Measurements from ENCODE around the gene SORCS2. TPM values are rescaled to one million over a fixed set of nuclear protein-coding genes. Genes with fewer than 3 reads are reported as not detected.

Gene SORCS2
- polyA plus RNA-seq, 1 donor (not counting 4 experiments of a cell fraction or from before 2014, with no cell fraction given), result 0.09 TPM

DNA sequence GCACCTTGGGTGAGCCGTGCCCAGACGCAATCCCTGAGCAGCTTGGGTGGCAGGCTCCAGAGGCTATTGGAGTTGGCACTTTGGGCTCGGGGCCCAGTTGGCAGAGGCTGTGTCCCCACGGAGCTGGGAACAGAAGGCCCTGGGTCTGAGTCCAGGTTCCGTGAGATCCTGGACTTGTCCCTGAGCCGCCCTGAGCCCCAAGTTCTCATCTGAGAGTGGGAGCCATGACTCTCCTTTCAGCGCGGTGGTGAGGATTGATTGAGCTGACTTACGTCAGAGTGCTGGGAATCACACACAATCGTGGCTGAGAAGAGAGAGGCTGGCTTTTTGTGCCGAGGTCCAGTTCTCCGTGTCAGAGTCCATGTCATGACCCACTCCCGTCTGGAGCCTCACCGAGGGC lies 144.4 kb downstream of the SORCS2 start:
- no peak overlapping the region for H3K4me3 ChIP-seq (ENCODE audit: control insufficient read depth in 2 of 3, extremely low read depth in 1 of 3, insufficient read depth in 2 of 3, low read depth in 1 of 3, low read length in 3 of 3)
- H3K79me2 ChIP-seq (ENCODE audit: control insufficient read depth, insufficient read depth, low read length), result no peaks in the 10 kb centered on the region
- H3K27ac ChIP-seq (ENCODE audit: control insufficient read depth, insufficient read depth, low read length), result no peak overlapping the region
- no peaks in the 10 kb centered on the region for H4K20me1 ChIP-seq (ENCODE audit: control insufficient read depth, extremely low read depth, insufficient read depth, low read length)
- DNase-seq (ENCODE audit: low read depth, low spot score), result no peak
- no peak overlapping the region for H2AFZ ChIP-seq (ENCODE audit: control insufficient read depth, low read length)
- H3K9ac ChIP-seq (ENCODE audit: control insufficient read depth, extremely low read depth, insufficient read depth, low read length), result no peak overlapping the region
- H3K4me2 ChIP-seq (ENCODE audit: control insufficient read depth, extremely low read depth, insufficient read depth, low read depth, low read length), result no peak overlapping the region
- no peaks in the 10 kb centered on the region for H3K9me1 ChIP-seq (ENCODE audit: control insufficient read depth, extremely low read depth, insufficient read depth, low read length)
- FAIRE-seq, result no peak
- H3K9me3 ChIP-seq (ENCODE audit: control insufficient read depth, low read depth, low read length), result peaks cover 5% of the 10 kb centered on the region
- no peak for TF ChIP-seq EZH2 (IDR thresholded peaks at IDR 0.05; ENCODE audit: low read length)
- TF ChIP-seq, protein P1, sequence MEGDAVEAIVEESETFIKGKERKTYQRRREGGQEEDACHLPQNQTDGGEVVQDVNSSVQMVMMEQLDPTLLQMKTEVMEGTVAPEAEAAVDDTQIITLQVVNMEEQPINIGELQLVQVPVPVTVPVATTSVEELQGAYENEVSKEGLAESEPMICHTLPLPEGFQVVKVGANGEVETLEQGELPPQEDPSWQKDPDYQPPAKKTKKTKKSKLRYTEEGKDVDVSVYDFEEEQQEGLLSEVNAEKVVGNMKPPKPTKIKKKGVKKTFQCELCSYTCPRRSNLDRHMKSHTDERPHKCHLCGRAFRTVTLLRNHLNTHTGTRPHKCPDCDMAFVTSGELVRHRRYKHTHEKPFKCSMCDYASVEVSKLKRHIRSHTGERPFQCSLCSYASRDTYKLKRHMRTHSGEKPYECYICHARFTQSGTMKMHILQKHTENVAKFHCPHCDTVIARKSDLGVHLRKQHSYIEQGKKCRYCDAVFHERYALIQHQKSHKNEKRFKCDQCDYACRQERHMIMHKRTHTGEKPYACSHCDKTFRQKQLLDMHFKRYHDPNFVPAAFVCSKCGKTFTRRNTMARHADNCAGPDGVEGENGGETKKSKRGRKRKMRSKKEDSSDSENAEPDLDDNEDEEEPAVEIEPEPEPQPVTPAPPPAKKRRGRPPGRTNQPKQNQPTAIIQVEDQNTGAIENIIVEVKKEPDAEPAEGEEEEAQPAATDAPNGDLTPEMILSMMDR (optimal IDR thresholded peaks at IDR 0.05 in 1 of 3, IDR thresholded peaks at IDR 0.05 in 1 of 3, conservative IDR thresholded peaks at IDR 0.05 in 1 of 3; ENCODE audit: extremely low read depth in 1 of 3, insufficient read depth in 2 of 3, low read length in 3 of 3), result no peak
- H3K4me1 ChIP-seq (ENCODE audit: control insufficient read depth, extremely low read depth, insufficient read depth, low read length), result peaks cover 11% of the 10 kb centered on the region
- H3K36me3 ChIP-seq (ENCODE audit: control insufficient read depth in 2 of 2, extremely low read depth in 1 of 2, insufficient read depth in 2 of 2, low read length in 2 of 2), result no peaks in the 10 kb centered on the region
- dilution Hi-C loops (cut with MboI; ENCODE audit: extremely low pct_ligation_motif_present, low sequenced_read_pairs), result no loop called here
- H3K27me3 ChIP-seq (ENCODE audit: control insufficient read depth, extremely low read depth, insufficient read depth, low read length), result peaks cover 9% of the 10 kb centered on the region

DNA sequence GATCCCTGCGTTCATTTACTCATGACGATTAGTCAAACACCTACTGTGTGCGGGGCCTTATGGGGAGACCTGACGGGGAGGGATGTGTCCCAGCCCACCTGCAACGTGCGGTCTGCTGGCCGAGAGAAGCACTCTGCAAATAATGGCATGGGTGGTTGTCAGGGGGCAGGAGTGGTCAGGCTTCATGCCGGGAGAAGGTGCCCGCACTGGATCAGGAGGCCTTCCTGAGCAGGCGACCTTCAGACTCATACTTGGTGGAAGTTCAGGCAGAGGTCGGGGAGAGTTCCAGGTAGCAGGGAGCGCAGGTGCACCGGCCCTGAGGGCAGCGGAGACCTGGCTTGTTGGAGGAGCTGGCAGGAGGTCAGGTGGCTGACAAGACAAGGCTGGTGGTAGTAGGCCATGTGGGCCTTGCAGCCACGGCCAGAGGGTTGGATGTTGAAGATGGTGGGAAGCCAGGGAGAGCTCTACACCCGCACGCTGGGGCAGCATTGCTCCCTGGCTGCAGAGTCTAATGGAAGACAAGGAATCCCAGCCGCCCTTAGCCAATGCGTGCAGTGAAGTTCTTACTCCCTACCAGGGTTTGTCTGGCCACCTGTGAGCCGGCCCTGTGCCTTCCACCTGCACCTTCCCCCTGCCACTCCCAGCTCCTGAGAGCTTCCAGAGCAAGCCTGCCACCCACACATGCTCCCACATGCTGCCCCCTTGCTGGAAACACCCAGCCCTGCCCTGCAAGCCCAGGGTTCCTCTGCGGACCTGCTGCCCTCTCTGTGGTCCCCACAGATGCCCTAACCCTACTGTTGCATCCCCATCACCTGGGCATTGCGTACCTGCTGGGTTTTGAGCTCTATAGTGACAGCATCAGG lies 145.1 kb downstream of the SORCS2 start:
- TF ChIP-seq, protein P1 (optimal IDR thresholded peaks at IDR 0.05 in 1 of 3, IDR thresholded peaks at IDR 0.05 in 1 of 3, conservative IDR thresholded peaks at IDR 0.05 in 1 of 3; ENCODE audit: extremely low read depth in 1 of 3, insufficient read depth in 2 of 3, low read length in 3 of 3), result no peak
- TF ChIP-seq EZH2 (IDR thresholded peaks at IDR 0.05; ENCODE audit: low read length), result no peak

More for the DNA sequence above, 145.1 kb downstream of the SORCS2 start:
- Histone ChIP-seq H4K20me1 (ENCODE audit: control insufficient read depth, extremely low read depth, insufficient read depth, low read length) (no peaks in the 10 kb centered on the region), H3K4me1 (ENCODE audit: control insufficient read depth, extremely low read depth, insufficient read depth, low read length) (peaks cover 11% of the 10 kb centered on the region), H3K27ac (ENCODE audit: control insufficient read depth, insufficient read depth, low read length) (no peak overlapping the region), H3K4me2 (ENCODE audit: control insufficient read depth, extremely low read depth, insufficient read depth, low read depth, low read length) (no peak overlapping the region), H3K36me3 (ENCODE audit: control insufficient read depth in 2 of 2, extremely low read depth in 1 of 2, insufficient read depth in 2 of 2, low read length in 2 of 2) (no peaks in the 10 kb centered on the region), H3K4me3 (ENCODE audit: control insufficient read depth in 2 of 3, extremely low read depth in 1 of 3, insufficient read depth in 2 of 3, low read depth in 1 of 3, low read length in 3 of 3) (no peak overlapping the region), H3K9me3 (ENCODE audit: control insufficient read depth, low read depth, low read length) (peaks cover 5% of the 10 kb centered on the region), H2AFZ (ENCODE audit: control insufficient read depth, low read length) (no peak overlapping the region), H3K9me1 (ENCODE audit: control insufficient read depth, extremely low read depth, insufficient read depth, low read length) (no peaks in the 10 kb centered on the region), H3K79me2 (ENCODE audit: control insufficient read depth, insufficient read depth, low read length) (no peaks in the 10 kb centered on the region), H3K9ac (ENCODE audit: control insufficient read depth, extremely low read depth, insufficient read depth, low read length) (no peak overlapping the region), H3K27me3 (ENCODE audit: control insufficient read depth, extremely low read depth, insufficient read depth, low read length) (peaks cover 4% of the 10 kb centered on the region)
- dilution Hi-C loops (cut with MboI; ENCODE audit: extremely low pct_ligation_motif_present, low sequenced_read_pairs), result no loop called here
- DNase-seq (ENCODE audit: low read depth, low spot score) (no peak), FAIRE-seq (no peak)

Measured in keratinocyte (primary cell).